ENCODE results near the gene KRTAP12-1. TPM values are rescaled to one million over a fixed set of nuclear protein-coding genes. Genes with fewer than 3 reads are reported as not detected.

KRTAP12-1 gene
- total and polyA plus RNA-seq, 9 of the 15 experiments (the other 6 are each of a cell fraction or from before 2014, with no cell fraction given), result not detected

GRCh38 chr21:44724926-44725325 lies 43.0 kb upstream of the KRTAP12-1 start:
- H3K4me2 ChIP-seq (ENCODE audit: insufficient read depth, low read length), result no peak overlapping the region
- H3K9ac ChIP-seq (ENCODE audit: insufficient read depth in 1 of 2, low read depth in 2 of 2, low read length in 2 of 2), result no peak overlapping the region
- WGBS (ENCODE audit: insufficient coverage, low coverage, missing lambda C conversion rate), result 5% methylated on average over 14 of the region's 14 CpGs
- peaks cover 0 to 15% of the 10 kb centered on the region in 2 experiments; a peak in 2 of 5 replicates for H3K4me1 ChIP-seq (replicated peaks in 1 of 2; ENCODE audit: control insufficient read depth in 2 of 2, insufficient read depth in 2 of 2, low read length in 2 of 2)
- H3K4me3 ChIP-seq, result no peak overlapping the region
- H3K36me3 ChIP-seq (ENCODE audit: control insufficient read depth, insufficient read depth, low read length), result no peaks in the 10 kb centered on the region
- H2AFZ ChIP-seq (ENCODE audit: low read depth, low read length), result no peak overlapping the region
- FAIRE-seq (no peak), ATAC-seq (no peak), DNase-seq (ENCODE audit: extremely low read depth in 1 of 4, low spot score in 3 of 4) (no peak)
- H3K79me2 ChIP-seq (ENCODE audit: control insufficient read depth, insufficient read depth, low read length), result no peaks in the 10 kb centered on the region
- peaks cover 57 to 68% of the 10 kb centered on the region in 2 experiments; a peak in 4 of 5 replicates for H3K27me3 ChIP-seq (ENCODE audit: control insufficient read depth in 2 of 2, insufficient read depth in 2 of 2, low read length in 2 of 2)
- in situ Hi-C loops (cut with MboI), result no loop called here
- no TSS peak for BruUV-seq (replicated peaks)
- POLR2A ChIA-PET, result interaction anchor here (0.6 to 1.0 kb wide), 2 partner anchors 17 to 381 kb away, joined by 3 to 4 read pairs; no protein-coding TSS in a partner anchor
- TF ChIP-seq SIX5 (IDR thresholded peaks at IDR 0.05; ENCODE audit: borderline replicate concordance in 1 of 2, insufficient read depth in 1 of 2, low read depth in 1 of 2, low read length in 2 of 2) (no peak), CHCHD3 (CRISPR knock-in tag; IDR thresholded peaks at IDR 0.05) (no peak)
- H4K20me1 ChIP-seq (replicated peaks; ENCODE audit: control insufficient read depth, insufficient read depth, low read length), result peaks cover 8% of the 10 kb centered on the region; the same call in 1 of the 2 replicates
- no peaks in the 10 kb centered on the region for H3K9me1 ChIP-seq (ENCODE audit: control insufficient read depth, insufficient read depth, low read length)
- no peak overlapping the region for H3K27ac ChIP-seq (ENCODE audit: extremely low read depth, low read depth, low read length)
- no peaks in the 10 kb centered on the region for H3K9me3 ChIP-seq (replicated peaks; ENCODE audit: control insufficient read depth, insufficient read depth, low read depth, low read length)
- intact Hi-C loops (cut with micrococcal nuclease), result no loop called here
- CTCF ChIA-PET (ENCODE audit: low intra/inter-chr PET ratio), result no interaction called here

- Histone ChIP-seq H3K27me3 (ENCODE audit: control insufficient read depth in 2 of 2, insufficient read depth in 2 of 2, low read length in 2 of 2) (peaks cover 49 to 61% of the 10 kb centered on the region in 2 experiments; a peak in 4 of 5 replicates), H3K9me1 (ENCODE audit: control insufficient read depth, insufficient read depth, low read length) (no peaks in the 10 kb centered on the region), H3K9ac (ENCODE audit: insufficient read depth in 1 of 2, low read depth in 2 of 2, low read length in 2 of 2) (no peak overlapping the region), H3K4me1 (replicated peaks in 1 of 2; ENCODE audit: control insufficient read depth in 2 of 2, insufficient read depth in 2 of 2, low read length in 2 of 2) (peaks cover 0 to 10% of the 10 kb centered on the region in 2 experiments; a peak in 2 of 5 replicates), H4K20me1 (replicated peaks; ENCODE audit: control insufficient read depth, insufficient read depth, low read length) (peaks cover 8% of the 10 kb centered on the region; the same call in 1 of the 2 replicates), H2AFZ (ENCODE audit: low read depth, low read length) (no peak overlapping the region), H3K27ac (ENCODE audit: extremely low read depth, low read depth, low read length) (no peak overlapping the region), H3K79me2 (ENCODE audit: control insufficient read depth, insufficient read depth, low read length) (no peaks in the 10 kb centered on the region), H3K9me3 (replicated peaks; ENCODE audit: control insufficient read depth, insufficient read depth, low read depth, low read length) (no peaks in the 10 kb centered on the region), H3K36me3 (ENCODE audit: control insufficient read depth, insufficient read depth, low read length) (no peaks in the 10 kb centered on the region), H3K4me3 (no peak overlapping the region), H3K4me2 (ENCODE audit: insufficient read depth, low read length) (no peak overlapping the region)
- FAIRE-seq (no peak), DNase-seq (ENCODE audit: extremely low read depth in 1 of 4, low spot score in 3 of 4) (no peak), ATAC-seq (no peak)
- CTCF ChIA-PET (ENCODE audit: low intra/inter-chr PET ratio), result no interaction called here
- in situ Hi-C loops (cut with MboI) (no loop called here), intact Hi-C loops (cut with micrococcal nuclease) (no loop called here)
- POLR2A ChIA-PET, result interaction anchor here (1.0 kb wide), 1 partner anchor 18 kb away, joined by 3 read pairs; no protein-coding TSS in a partner anchor
- 3% methylated on average over 7 of the region's 7 CpGs for WGBS (ENCODE audit: insufficient coverage, low coverage, missing lambda C conversion rate)
- no TSS peak for BruUV-seq (replicated peaks)
- TF ChIP-seq ZNF75A (CRISPR knock-in tag; IDR thresholded peaks at IDR 0.05), result no peak
- no peak for TF ChIP-seq FOXK1 (CRISPR knock-in tag; IDR thresholded peaks at IDR 0.05; ENCODE audit: borderline replicate concordance)
- TF ChIP-seq JUN (IDR thresholded peaks at IDR 0.05; ENCODE audit: borderline replicate concordance, low read depth, low read length), result no peak
- no peak for TF ChIP-seq JUN (CRISPR knock-in tag; IDR thresholded peaks at IDR 0.05; ENCODE audit: borderline replicate concordance)
- TF ChIP-seq ZNF232 (CRISPR knock-in tag; IDR thresholded peaks at IDR 0.05), result no peak
- TF ChIP-seq ZBTB49 (CRISPR knock-in tag; IDR thresholded peaks at IDR 0.05; ENCODE audit: borderline replicate concordance), result no peak
- no peak for TF ChIP-seq POLR3G (IDR thresholded peaks at IDR 0.05; ENCODE audit: extremely low read depth, insufficient read length, insufficient replicate concordance)
- TF ChIP-seq RBM14 (IDR thresholded peaks at IDR 0.05; ENCODE audit: borderline replicate concordance, insufficient read depth, low read depth, low read length), result no peak
- TF ChIP-seq HLTF (IDR thresholded peaks at IDR 0.05), result no peak
Observed at GRCh38 chr21:44724196-44724595, 42.2 kb upstream of the KRTAP12-1 start.
